Measurements from ENCODE around the gene MARCHF4.

DNA sequence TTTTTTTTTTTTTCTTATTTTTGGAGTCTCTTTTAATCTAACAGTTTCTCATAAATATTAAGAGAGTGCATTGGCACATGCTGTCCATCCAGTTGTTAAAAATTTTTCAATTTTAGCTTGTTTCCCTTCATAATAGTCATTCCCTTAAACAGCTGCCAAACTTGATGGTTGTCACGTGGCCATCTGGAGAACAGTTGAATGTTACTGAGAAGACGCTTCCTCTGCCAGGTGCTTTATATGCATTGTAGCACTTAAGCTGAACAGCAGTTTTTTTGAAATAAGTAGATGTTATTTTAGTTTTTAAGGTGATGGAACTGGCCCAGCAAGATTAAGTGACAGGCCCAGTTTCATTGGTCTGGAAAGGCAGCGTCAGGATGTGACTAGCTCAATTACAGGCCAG lies 43.3 kb upstream of the MARCHF4 start:
- no peak for TF ChIP-seq EP300 (IDR thresholded peaks at IDR 0.05; ENCODE audit: borderline replicate concordance)
- TF ChIP-seq RAD21 (IDR thresholded peaks at IDR 0.05; ENCODE audit: low read depth), result no peak
- TF ChIP-seq, protein P1, sequence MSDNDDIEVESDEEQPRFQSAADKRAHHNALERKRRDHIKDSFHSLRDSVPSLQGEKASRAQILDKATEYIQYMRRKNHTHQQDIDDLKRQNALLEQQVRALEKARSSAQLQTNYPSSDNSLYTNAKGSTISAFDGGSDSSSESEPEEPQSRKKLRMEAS (IDR thresholded peaks at IDR 0.05), result no peak
- TF ChIP-seq TCF12 (IDR thresholded peaks at IDR 0.05; ENCODE audit: low read depth), result no peak
- TF ChIP-seq CEBPB (IDR thresholded peaks at IDR 0.05), result no peak
- no peak for TF ChIP-seq CREB1 (IDR thresholded peaks at IDR 0.05; ENCODE audit: low read depth)
- no peak for TF ChIP-seq TAF1 (IDR thresholded peaks at IDR 0.05; ENCODE audit: low read depth)
